DND-41 (cell line): ENCODE measurements around the gene RHOH.

Source experiments
- CTCF ChIP-seq: IDR thresholded peaks from 2 replicates; pipeline ENCODE4 v1.5.1; 2012; ENCODE audit warnings: borderline replicate concordance, low read length, moderate library complexity, mild to moderate bottlenecking; ENCODE audit not compliant: poor library complexity, severe bottlenecking; ENCODE audit errors: extremely low read depth
- EZH2 ChIP-seq: IDR thresholded peaks from 3 replicates; pipeline ENCODE4 v1.6.1; 2012; ENCODE audit warnings: borderline replicate concordance, low read depth, mild to moderate bottlenecking, moderate library complexity, low read length, inconsistent platforms; ENCODE audit not compliant: severe bottlenecking

GRCh38 chr4:40216622-40217366, 20.0 kb downstream of the RHOH start:
- TF ChIP-seq CTCF (no peak), EZH2 (no peak)
